PC-9 (cell line): ENCODE measurements around the gene MPC1.

Experiments
- CTCF ChIP-seq: fragments of 200-600 bp; sonication (generic); conservative IDR thresholded peaks from 2 replicates; pipeline ENCODE4 v1.6.1; 2017; ENCODE audit warnings: mixed run types, antibody characterized with exemption, mild to moderate bottlenecking, moderate library complexity
- EZH2 ChIP-seq: fragments of 200-600 bp; sonication (generic); IDR thresholded peaks from 2 replicates; pipeline ENCODE4 v1.8.0; 2017; ENCODE audit warnings: antibody characterized with exemption, low read depth

DNA sequence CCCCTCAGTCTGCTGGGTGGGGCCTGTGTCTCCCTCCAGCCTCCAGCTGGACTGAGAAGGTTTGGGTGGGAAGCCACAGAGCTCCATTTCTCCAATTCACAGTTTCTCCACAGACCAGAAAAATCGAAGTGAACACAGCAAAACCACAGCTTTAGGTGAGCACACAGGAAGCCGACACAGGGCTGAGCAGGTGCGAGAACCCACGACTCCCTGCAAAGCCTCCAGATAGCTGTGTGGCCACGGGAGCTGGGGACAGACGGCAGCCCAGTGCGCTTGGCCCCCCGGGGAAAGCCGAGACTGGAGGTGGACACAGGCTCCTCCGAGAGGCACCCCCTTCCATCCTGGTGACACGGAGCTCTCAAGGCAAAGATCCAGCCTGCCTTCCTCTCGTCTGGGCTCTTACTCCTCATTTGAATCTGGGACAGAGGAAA is 29.0 kb upstream of the MPC1 start:
- TF ChIP-seq CTCF (no peak), EZH2 (no peak)
